Calu3 (cell line): ENCODE measurements around the gene TSHZ2. TPM values are rescaled to one million over a fixed set of nuclear protein-coding genes. Genes with fewer than 3 reads are reported as not detected.

Experiments used
- BruUV-seq: library from RNA; stranded (reverse); fragments of 400-500 nt; replicated peaks from 2 replicates; lab custom pipeline; 2021; lab: Mats Ljungman, UMichigan
- CTCF ChIA-PET: fragments of 300-600 bp; sonication (Branson Sonifier 250); formaldehyde crosslinking; loops from one replicate; lab custom pipeline; 2022; ENCODE audit warnings: antibody characterized with exemption; lab: Charles Lee
- DNase-seq: peaks from one replicate; pipeline ENCODE4 v3.0.0; 2022
- H3K27ac Mint-ChIP-seq: one replicate; pipeline ENCODE4 v1.8.0; 2022; ENCODE audit warnings: mixed read lengths; ENCODE audit not compliant: unreplicated experiment
- H3K27me3 Mint-ChIP-seq: one replicate; pipeline ENCODE4 v1.8.0; 2022; ENCODE audit warnings: mixed read lengths; ENCODE audit not compliant: unreplicated experiment
- H3K36me3 Mint-ChIP-seq: one replicate; pipeline ENCODE4 v1.8.0; 2022; ENCODE audit warnings: mild to moderate bottlenecking, moderate library complexity, mixed read lengths; ENCODE audit not compliant: insufficient read depth, unreplicated experiment
- H3K4me1 Mint-ChIP-seq: one replicate; pipeline ENCODE4 v1.8.0; 2022; ENCODE audit warnings: mild to moderate bottlenecking, low read depth, mixed read lengths; ENCODE audit not compliant: unreplicated experiment
- H3K4me3 Mint-ChIP-seq: one replicate; pipeline ENCODE4 v1.8.0; 2022; ENCODE audit warnings: mild to moderate bottlenecking, low read depth, moderate library complexity, mixed read lengths; ENCODE audit not compliant: unreplicated experiment
- H3K9me3 Mint-ChIP-seq: one replicate; pipeline ENCODE4 v1.8.0; 2022; ENCODE audit warnings: low read depth, mixed read lengths; ENCODE audit not compliant: unreplicated experiment
- intact Hi-C: fragments of 100-400 bp; cut with micrococcal nuclease; formaldehyde crosslinking; loops from one replicate; pipeline ENCODE4 v1.10.0; 2022; ENCODE audit not compliant: unreplicated experiment
- total RNA-seq: library from RNA; stranded (reverse); gene quantifications from 2 replicates; pipeline ENCODE4 v1.2.3, GENCODE V29; 2022
- TF ChIP-seq, protein P1 (sequence below): fragments of 200-600 bp; IDR thresholded peaks from one replicate; pipeline ENCODE4 v1.8.0; 2022; ENCODE audit warnings: antibody characterized with exemption; ENCODE audit not compliant: unreplicated experiment

Gene TSHZ2
- total RNA-seq, 1 experiment from 2014 or later: not detected

DNA sequence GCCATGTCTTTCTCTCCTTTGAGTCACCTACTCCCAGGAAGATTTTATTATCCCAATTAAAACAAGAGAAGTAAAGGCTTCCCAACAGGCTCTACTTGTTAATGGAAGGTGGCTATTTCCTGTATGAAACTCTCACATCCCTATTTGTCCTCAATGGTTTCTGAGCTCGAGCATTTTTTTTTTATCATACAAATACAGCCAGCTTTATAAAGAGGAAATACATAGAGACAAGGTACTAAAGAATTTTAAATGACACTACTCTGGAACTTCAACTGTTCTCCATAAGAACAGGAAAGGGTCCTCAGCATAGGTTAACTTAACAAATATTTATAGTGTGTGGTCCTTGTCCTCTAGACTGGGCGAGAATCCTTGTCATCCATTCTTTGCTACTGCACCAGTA lies 41.0 kb downstream of the TSHZ2 start:
- no peaks in the 10 kb centered on the region for H3K9me3 Mint-ChIP-seq
- BruUV-seq: no TSS peak
- intact Hi-C loops: no loop called here
- peaks cover 15% of the 10 kb centered on the region for H3K27me3 Mint-ChIP-seq
- H3K4me1 Mint-ChIP-seq: no peaks in the 10 kb centered on the region
- no peak overlapping the region for H3K27ac Mint-ChIP-seq
- H3K4me3 Mint-ChIP-seq: no peak overlapping the region
- DNase-seq: no peak
- CTCF ChIA-PET: no interaction called here
- TF ChIP-seq, protein P1, sequence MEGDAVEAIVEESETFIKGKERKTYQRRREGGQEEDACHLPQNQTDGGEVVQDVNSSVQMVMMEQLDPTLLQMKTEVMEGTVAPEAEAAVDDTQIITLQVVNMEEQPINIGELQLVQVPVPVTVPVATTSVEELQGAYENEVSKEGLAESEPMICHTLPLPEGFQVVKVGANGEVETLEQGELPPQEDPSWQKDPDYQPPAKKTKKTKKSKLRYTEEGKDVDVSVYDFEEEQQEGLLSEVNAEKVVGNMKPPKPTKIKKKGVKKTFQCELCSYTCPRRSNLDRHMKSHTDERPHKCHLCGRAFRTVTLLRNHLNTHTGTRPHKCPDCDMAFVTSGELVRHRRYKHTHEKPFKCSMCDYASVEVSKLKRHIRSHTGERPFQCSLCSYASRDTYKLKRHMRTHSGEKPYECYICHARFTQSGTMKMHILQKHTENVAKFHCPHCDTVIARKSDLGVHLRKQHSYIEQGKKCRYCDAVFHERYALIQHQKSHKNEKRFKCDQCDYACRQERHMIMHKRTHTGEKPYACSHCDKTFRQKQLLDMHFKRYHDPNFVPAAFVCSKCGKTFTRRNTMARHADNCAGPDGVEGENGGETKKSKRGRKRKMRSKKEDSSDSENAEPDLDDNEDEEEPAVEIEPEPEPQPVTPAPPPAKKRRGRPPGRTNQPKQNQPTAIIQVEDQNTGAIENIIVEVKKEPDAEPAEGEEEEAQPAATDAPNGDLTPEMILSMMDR: no peak
- H3K36me3 Mint-ChIP-seq: no peaks in the 10 kb centered on the region

DNA sequence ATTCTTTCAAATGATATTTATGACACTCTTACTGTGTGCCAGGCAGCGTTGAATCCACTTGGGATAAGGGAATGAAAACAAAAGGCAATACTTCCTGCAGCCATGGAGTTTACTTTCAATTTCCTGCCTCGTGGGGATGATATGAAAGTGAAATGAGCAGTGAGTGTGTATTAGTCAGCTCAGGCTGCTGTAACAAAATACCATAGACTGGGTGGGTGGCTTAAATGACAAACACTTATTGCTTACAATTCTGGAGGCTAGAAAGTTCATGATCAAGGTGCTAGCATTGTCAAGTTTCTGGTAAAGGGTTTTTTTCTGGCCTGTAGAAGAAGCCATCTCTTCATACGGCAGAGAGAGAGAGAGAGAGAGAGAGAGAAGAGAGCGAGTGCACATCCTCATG lies 41.7 kb downstream of the TSHZ2 start:
- intact Hi-C loops: no loop called here

DNA sequence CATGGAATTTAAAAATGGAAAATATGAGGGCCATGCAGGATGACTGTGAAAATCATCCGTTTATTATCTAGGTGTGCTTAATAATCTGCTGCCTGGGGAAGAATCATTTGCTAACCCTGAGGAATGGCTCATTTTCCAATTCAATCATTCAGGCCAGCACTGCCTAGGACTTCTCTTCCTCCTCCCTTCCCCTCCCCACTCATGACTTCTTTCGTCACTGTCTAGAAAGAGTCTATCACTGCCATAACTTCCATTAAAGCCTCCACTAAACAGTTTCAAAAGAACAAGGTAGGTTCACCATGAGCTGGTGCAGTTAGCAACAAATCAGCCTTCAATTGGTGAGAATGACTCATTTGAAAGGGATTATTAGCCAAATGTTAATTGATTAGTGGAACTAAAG lies 43.9 kb downstream of the TSHZ2 start:
- no peak for DNase-seq
- BruUV-seq: no TSS peak
- H3K4me3 Mint-ChIP-seq: no peak overlapping the region
- intact Hi-C loops: no loop called here
- H3K27me3 Mint-ChIP-seq: peaks cover 15% of the 10 kb centered on the region
- no peaks in the 10 kb centered on the region for H3K36me3 Mint-ChIP-seq
- H3K4me1 Mint-ChIP-seq: no peaks in the 10 kb centered on the region
- H3K9me3 Mint-ChIP-seq: peaks cover 2% of the 10 kb centered on the region
- CTCF ChIA-PET: no interaction called here
- no peak overlapping the region for H3K27ac Mint-ChIP-seq
- TF ChIP-seq, protein P1: no peak

More for the DNA sequence above, 41.7 kb downstream of the TSHZ2 start:
- H3K36me3 Mint-ChIP-seq: no peaks in the 10 kb centered on the region
- no peak overlapping the region for H3K27ac Mint-ChIP-seq
- H3K4me3 Mint-ChIP-seq: no peak overlapping the region
- BruUV-seq: no TSS peak
- no peaks in the 10 kb centered on the region for H3K9me3 Mint-ChIP-seq
- TF ChIP-seq, protein P1: no peak
- H3K27me3 Mint-ChIP-seq: peaks cover 15% of the 10 kb centered on the region
- no peak for DNase-seq
- CTCF ChIA-PET: no interaction called here
- H3K4me1 Mint-ChIP-seq: no peaks in the 10 kb centered on the region

DNA sequence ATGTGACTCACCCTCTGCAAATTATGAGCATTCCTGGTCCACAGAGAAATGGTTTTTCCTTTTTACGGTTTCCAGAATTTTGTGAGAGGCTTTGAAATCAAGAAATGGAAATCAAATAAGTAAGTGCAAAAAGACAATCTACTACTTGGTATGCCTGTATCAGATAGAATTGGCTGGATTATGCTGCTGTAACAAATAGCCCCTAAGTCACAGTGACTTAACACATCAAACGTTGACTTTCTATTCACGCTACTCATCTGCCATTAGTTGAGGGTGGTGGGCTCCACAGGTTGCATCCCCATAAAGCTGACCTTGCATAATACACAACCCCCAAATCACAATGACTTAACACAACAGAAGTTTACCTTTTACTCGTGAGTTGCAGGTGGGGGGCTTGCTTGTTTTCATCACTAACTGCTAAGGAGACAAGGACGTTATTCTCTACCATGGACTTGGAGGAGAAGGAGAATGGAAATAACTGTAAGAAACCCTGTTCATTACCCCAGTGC lies 44.4 kb downstream of the TSHZ2 start:
- TF ChIP-seq, protein P1: no peak
- Mint-ChIP-seq H3K4me1 (no peaks in the 10 kb centered on the region), H3K27me3 (peaks cover 15% of the 10 kb centered on the region), H3K4me3 (no peak overlapping the region), H3K27ac (no peak overlapping the region), H3K9me3 (peaks cover 2% of the 10 kb centered on the region), H3K36me3 (no peaks in the 10 kb centered on the region)
- intact Hi-C loops: no loop called here
- BruUV-seq: no TSS peak
- no peak for DNase-seq
- CTCF ChIA-PET: no interaction called here
